NCI-H2107 treated with DMSO at 0.1 percent for 48 hours (cell line): ENCODE results near the gene TBXAS1.

ENCODE experiments used
- DNase-seq: peaks from one replicate; lab custom pipeline; 2025; ENCODE audit not compliant: unreplicated experiment; lab: John Stamatoyannopoulos, UW

The TBXAS1 gene

GRCh38 chr7:139995017-139995915, 166.2 kb downstream of the TBXAS1 start:
- no peak for DNase-seq

GRCh38 chr7:139998572-139998971, 169.5 kb downstream of the TBXAS1 start:
- no peak for DNase-seq

GRCh38 chr7:139999516-139999915, 170.5 kb downstream of the TBXAS1 start:
- DNase-seq, result no peak

- no peak for DNase-seq
Observed at GRCh38 chr7:140000666-140001268, 171.7 kb downstream of the TBXAS1 start.

- DNase-seq, result no peak
Observed at GRCh38 chr7:140003913-140004382, 174.9 kb downstream of the TBXAS1 start.

GRCh38 chr7:140004672-140005071, 175.6 kb downstream of the TBXAS1 start:
- DNase-seq, result no peak

GRCh38 chr7:140005341-140005740, 176.3 kb downstream of the TBXAS1 start:
- no peak for DNase-seq

GRCh38 chr7:140005754-140006503, 176.9 kb downstream of the TBXAS1 start:
- no peak for DNase-seq

GRCh38 chr7:140006600-140006999, 177.5 kb downstream of the TBXAS1 start:
- no peak for DNase-seq

- no peak for DNase-seq
Observed at GRCh38 chr7:140007051-140007690, 178.1 kb downstream of the TBXAS1 start.

GRCh38 chr7:140008755-140009610, 179.9 kb downstream of the TBXAS1 start:
- DNase-seq, result no peak

GRCh38 chr7:140009735-140010134, 180.7 kb downstream of the TBXAS1 start:
- DNase-seq, result no peak

- DNase-seq, result no peak
Observed at GRCh38 chr7:140010194-140010895, 181.3 kb downstream of the TBXAS1 start.

- DNase-seq, result no peak
Observed at GRCh38 chr7:140013676-140014075, 184.6 kb downstream of the TBXAS1 start.

GRCh38 chr7:140014123-140014522, 185.1 kb downstream of the TBXAS1 start:
- no peak for DNase-seq

GRCh38 chr7:140015471-140015970, 186.5 kb downstream of the TBXAS1 start:
- no peak for DNase-seq

- no peak for DNase-seq
Observed at GRCh38 chr7:140016540-140016939, 187.5 kb downstream of the TBXAS1 start.

GRCh38 chr7:140017034-140017433, 188.0 kb downstream of the TBXAS1 start:
- DNase-seq, result no peak

GRCh38 chr7:140017543-140017942, 188.5 kb downstream of the TBXAS1 start:
- no peak for DNase-seq
